ENCODE data around the gene ABHD14A. TPM values are rescaled to one million over a fixed set of nuclear protein-coding genes. Genes with fewer than 3 reads are reported as not detected.

ABHD14A gene
- total and polyA plus RNA-seq, 2 of the 4 experiments (the other 2 are of a cell fraction), result 3.4 to 10.0 TPM

DNA sequence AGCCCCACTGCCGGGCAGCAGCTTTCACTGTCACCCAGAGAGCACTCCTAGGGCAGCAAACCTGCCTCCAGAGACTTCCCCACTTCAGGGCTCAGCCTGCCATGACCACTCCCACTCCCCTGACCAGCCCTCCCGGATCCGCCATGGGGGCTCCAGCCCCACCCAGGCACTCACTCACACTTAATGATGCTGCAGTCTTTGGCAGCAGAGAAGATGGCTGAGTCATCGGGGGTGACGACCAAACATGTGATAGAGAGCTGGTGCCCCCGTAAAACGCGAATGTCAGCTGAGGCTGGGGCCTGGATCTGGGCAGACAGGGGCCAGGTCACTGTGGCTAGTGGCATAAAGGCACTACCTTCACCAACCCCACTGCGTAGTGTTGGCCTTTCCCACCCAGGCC lies 37.9 kb upstream of the ABHD14A start:
- no peak overlapping the region for H3K27ac ChIP-seq (ENCODE audit: insufficient read depth, low read length)
- no peak overlapping the region for H3K4ac ChIP-seq (ENCODE audit: low read depth, low read length)
- no peak overlapping the region for H2AK5ac ChIP-seq (ENCODE audit: low read depth, low read length)
- H4K8ac ChIP-seq (ENCODE audit: low read depth in 2 of 2, low read length in 2 of 2), result no peak overlapping the region
- no peak overlapping the region for H4K5ac ChIP-seq (ENCODE audit: low read depth, low read length)
- TF ChIP-seq CHD1 (IDR thresholded peaks at IDR 0.05; ENCODE audit: low read depth, low read length), result no peak
- no peak for TF ChIP-seq CEBPB (IDR thresholded peaks at IDR 0.05; ENCODE audit: low read depth, low read length)
- TF ChIP-seq MXI1 (IDR thresholded peaks at IDR 0.05; ENCODE audit: borderline replicate concordance, low read depth, low read length), result no peak
- TF ChIP-seq POLR2A (IDR thresholded peaks at IDR 0.05; ENCODE audit: low read depth, low read length), result no peak
- no peak for TF ChIP-seq BHLHE40 (IDR thresholded peaks at IDR 0.05; ENCODE audit: low read depth, low read length)
- no peak for TF ChIP-seq NFE2L2 (IDR thresholded peaks at IDR 0.05; ENCODE audit: low read depth, low read length)
- TF ChIP-seq, protein P1, sequence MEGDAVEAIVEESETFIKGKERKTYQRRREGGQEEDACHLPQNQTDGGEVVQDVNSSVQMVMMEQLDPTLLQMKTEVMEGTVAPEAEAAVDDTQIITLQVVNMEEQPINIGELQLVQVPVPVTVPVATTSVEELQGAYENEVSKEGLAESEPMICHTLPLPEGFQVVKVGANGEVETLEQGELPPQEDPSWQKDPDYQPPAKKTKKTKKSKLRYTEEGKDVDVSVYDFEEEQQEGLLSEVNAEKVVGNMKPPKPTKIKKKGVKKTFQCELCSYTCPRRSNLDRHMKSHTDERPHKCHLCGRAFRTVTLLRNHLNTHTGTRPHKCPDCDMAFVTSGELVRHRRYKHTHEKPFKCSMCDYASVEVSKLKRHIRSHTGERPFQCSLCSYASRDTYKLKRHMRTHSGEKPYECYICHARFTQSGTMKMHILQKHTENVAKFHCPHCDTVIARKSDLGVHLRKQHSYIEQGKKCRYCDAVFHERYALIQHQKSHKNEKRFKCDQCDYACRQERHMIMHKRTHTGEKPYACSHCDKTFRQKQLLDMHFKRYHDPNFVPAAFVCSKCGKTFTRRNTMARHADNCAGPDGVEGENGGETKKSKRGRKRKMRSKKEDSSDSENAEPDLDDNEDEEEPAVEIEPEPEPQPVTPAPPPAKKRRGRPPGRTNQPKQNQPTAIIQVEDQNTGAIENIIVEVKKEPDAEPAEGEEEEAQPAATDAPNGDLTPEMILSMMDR (conservative IDR thresholded peaks at IDR 0.05; ENCODE audit: low read depth, low read length), result no peak
- TF ChIP-seq MAZ (IDR thresholded peaks at IDR 0.05; ENCODE audit: borderline replicate concordance, low read depth, low read length), result no peak
- no peak for TF ChIP-seq SMC3 (IDR thresholded peaks at IDR 0.05; ENCODE audit: low read depth, low read length)
- POLR2A ChIA-PET (ENCODE audit: unreplicated experiment), result no interaction called here
- no peak overlapping the region for H2BK5ac ChIP-seq (ENCODE audit: low read depth, low read length, poor library complexity, severe bottlenecking)
- H3K4me3 ChIP-seq (ENCODE audit: insufficient read depth, low read depth, low read length), result no peak overlapping the region
- no peak overlapping the region for H3K4me2 ChIP-seq (ENCODE audit: low read depth, low read length)
- no peak overlapping the region for H2BK20ac ChIP-seq (ENCODE audit: low read depth, low read length)
- no peak overlapping the region for H3K23ac ChIP-seq (ENCODE audit: low read depth, low read length)
- ATAC-seq (ENCODE audit: low read depth) (no peak), DNase-seq (peak; percentile 36)
- no peak overlapping the region for H2AFZ ChIP-seq (replicated peaks; ENCODE audit: low read length, poor library complexity)
- H3K14ac ChIP-seq (replicated peaks; ENCODE audit: low read depth, low read length), result no peak overlapping the region
- no peak overlapping the region for H4K91ac ChIP-seq (ENCODE audit: insufficient read depth, low read depth, low read length)
- H3K9me3 ChIP-seq (ENCODE audit: control insufficient read depth, insufficient read depth, low read length), result no peaks in the 10 kb centered on the region
- H3K27me3 ChIP-seq (ENCODE audit: control insufficient read depth, insufficient read depth, low read length), result no peaks in the 10 kb centered on the region
- dilution Hi-C loops (cut with HindIII; ENCODE audit: low sequenced_read_pairs, unreplicated experiment), result no loop called here
- BruUV-seq (replicated peaks), result no TSS peak
- H3K36me3 ChIP-seq (ENCODE audit: control insufficient read depth, insufficient read depth, low read length), result peaks cover 52% of the 10 kb centered on the region
- H3K18ac ChIP-seq (ENCODE audit: low read depth, low read length), result no peak overlapping the region
- CTCF ChIA-PET, result no interaction called here
- no peak overlapping the region for H2AK9ac ChIP-seq (replicated peaks; ENCODE audit: low read depth, low read length, poor library complexity)
- no peaks in the 10 kb centered on the region for H3K9me1 ChIP-seq (ENCODE audit: insufficient read depth, low read length)
- H3K9ac ChIP-seq (ENCODE audit: low read depth, low read length), result no peak overlapping the region
- peaks cover 16 to 28% of the 10 kb centered on the region in 2 experiments; a peak in 2 of 4 replicates for H3K79me1 ChIP-seq (ENCODE audit: low read depth in 1 of 2, low read length in 2 of 2)
- no peak overlapping the region for H2BK15ac ChIP-seq (ENCODE audit: low read depth, low read length)
- intact Hi-C loops (cut with micrococcal nuclease), result no loop called here
- H4K20me1 ChIP-seq (ENCODE audit: insufficient read depth, low read length), result peaks cover 9% of the 10 kb centered on the region
- no peak overlapping the region for H2BK120ac ChIP-seq (ENCODE audit: low read depth, low read length)
- WGBS, 2 experiments (ENCODE audit: extremely low coverage in 2 of 2, insufficient read length in 1 of 2), result 60% methylated on average over 5 of the region's 9 CpGs; no CpG with 5 or more reads in 1 of the 2 experiments
- peaks cover 2% of the 10 kb centered on the region; the same call in 1 of the 2 replicates for H3K4me1 ChIP-seq (ENCODE audit: control insufficient read depth, insufficient read depth, low read length)
- H3K56ac ChIP-seq (ENCODE audit: extremely low read depth, insufficient read depth, low read length), result no peak overlapping the region
- in situ Hi-C loops (cut with MboI; ENCODE audit: low sequenced_read_pairs), result loop anchor here (25.0 kb wide), 1 partner anchor 550 kb away; the partner anchor contains the start of genes MANF and RBM15B
